K562 (cell line): ENCODE results near the gene RNF224. TPM values are rescaled to one million over a fixed set of nuclear protein-coding genes. Genes with fewer than 3 reads are reported as not detected.

Experiments
- CHD1 ChIP-seq: fragments of 200-600 bp; sonication (generic); IDR thresholded peaks from one replicate; pipeline ENCODE4 v1.6.1; 2012; ENCODE audit warnings: mild to moderate bottlenecking, moderate library complexity, low read length, inconsistent platforms
- E2F3 ChIP-seq: fragments of 250-450 bp; sonication (Bioruptor Pico); IDR thresholded peaks from 2 replicates; pipeline ENCODE4 v1.4.0; 2020; ENCODE audit warnings: mild to moderate bottlenecking
- FOXA3 ChIP-seq, 2 experiments: fragments of 450-650 bp in 1 of 2; sonication (generic) in 1 of 2; formaldehyde crosslinking; IDR thresholded peaks in 1 of 2; conservative IDR thresholded peaks in 1 of 2; 2 replicates each; pipeline versions ENCODE4 v1.4.0 to v1.8.0; 2020 to 2022; ENCODE audit warnings: mild to moderate bottlenecking in 2 of 2, missing genetic modification reagents in 1 of 2
- HDAC6 ChIP-seq: IDR thresholded peaks from 2 replicates; pipeline ENCODE4 v1.6.1; 2012; ENCODE audit warnings: low read depth, mild to moderate bottlenecking, control low read depth, inconsistent platforms, low read length, moderate library complexity
- HDAC8 ChIP-seq: fragments of 450-650 bp; IDR thresholded peaks from 2 replicates; pipeline ENCODE4 v1.6.1; 2016; ENCODE audit warnings: mild to moderate bottlenecking, missing genetic modification characterization, moderate library complexity, missing compliant biosample characterization
- KDM4B ChIP-seq, 2 experiments: fragments of 450-650 bp in 1 of 2; sonication (generic) in 1 of 2; IDR thresholded peaks; 2 replicates each; pipeline ENCODE4 v1.6.1; 2016 to 2017; ENCODE audit warnings: borderline replicate concordance in 2 of 2, antibody characterized with exemption in 1 of 2, low read depth in 1 of 2, mild to moderate bottlenecking in 1 of 2
- NFRKB ChIP-seq: fragments of 450-650 bp; IDR thresholded peaks from 2 replicates; pipeline ENCODE4 v1.6.1; 2016; ENCODE audit warnings: low read depth
- POU5F1 ChIP-seq: fragments of 150-350 bp; IDR thresholded peaks from 2 replicates; pipeline ENCODE4 v1.6.1; 2014; ENCODE audit warnings: borderline replicate concordance, low read length, low read depth, mild to moderate bottlenecking; ENCODE audit not compliant: partially characterized antibody
- SRF ChIP-seq, 2 experiments: fragments of 250-450, 450-650 bp in 1 of 2; sonication (Bioruptor Pico) in 1 of 2; sonication (generic) in 1 of 2; formaldehyde crosslinking; IDR thresholded peaks; 2 replicates each; pipeline versions ENCODE4 v1.5.0 to v1.5.1; 2020 to 2022; ENCODE audit warnings: mild to moderate bottlenecking in 1 of 2, missing genetic modification reagents in 1 of 2
- ZKSCAN1 ChIP-seq: fragments of 150-350 bp; IDR thresholded peaks from 2 replicates; pipeline ENCODE4 v1.6.1; 2016; ENCODE audit warnings: low read depth, low read length
- polyA plus RNA-seq, 8 experiments: library from polyadenylated mRNA; depleted of rRNA in 4 of 8; stranded (reverse) in 5 of 8; unstranded in 3 of 8; fragments of >200 nt; fragmentation: Nextera tagmentation in 2 of 8; fragmentation: Illumina TruSeq in 1 of 8; extraction: Ambion mirVana in 2 of 8; extraction: Trizol in 1 of 8; gene quantifications; 2 replicates each; pipeline versions ENCODE4 v1.2.1 to v1.2.3, GENCODE V29; 2011 to 2014; ENCODE audit warnings: inconsistent platforms in 1 of 8, missing spikeins in 1 of 8
- total RNA-seq, 7 experiments: library from RNA; depleted of rRNA in 6 of 7; stranded (reverse); fragments of >200 nt in 6 of 7; fragmentation: Illumina TruSeq in 2 of 7; extraction: Trizol in 2 of 7; gene quantifications; 2 replicates each; pipeline versions ENCODE4 v1.2.1 to v1.2.3, GENCODE V29; 2011 to 2021; ENCODE audit warnings: low replicate concordance in 1 of 7
- TF ChIP-seq, protein P1 (sequence below), 2 experiments: fragments of 450-650 bp; IDR thresholded peaks; 2 replicates each; pipeline ENCODE4 v1.6.1; 2016; ENCODE audit warnings: mild to moderate bottlenecking in 2 of 2, borderline replicate concordance in 1 of 2, low read depth in 1 of 2, moderate library complexity in 1 of 2
- TF ChIP-seq, protein P2 (sequence below): sonication (generic); formaldehyde crosslinking; IDR thresholded peaks from 2 replicates; pipeline ENCODE4 v1.8.1; 2023; ENCODE audit warnings: mild to moderate bottlenecking, missing genetic modification reagents

The RNF224 gene
- total and polyA plus RNA-seq, 9 of the 15 experiments (the other 6 are each of a cell fraction or from before 2014, with no cell fraction given), result not detected

DNA sequence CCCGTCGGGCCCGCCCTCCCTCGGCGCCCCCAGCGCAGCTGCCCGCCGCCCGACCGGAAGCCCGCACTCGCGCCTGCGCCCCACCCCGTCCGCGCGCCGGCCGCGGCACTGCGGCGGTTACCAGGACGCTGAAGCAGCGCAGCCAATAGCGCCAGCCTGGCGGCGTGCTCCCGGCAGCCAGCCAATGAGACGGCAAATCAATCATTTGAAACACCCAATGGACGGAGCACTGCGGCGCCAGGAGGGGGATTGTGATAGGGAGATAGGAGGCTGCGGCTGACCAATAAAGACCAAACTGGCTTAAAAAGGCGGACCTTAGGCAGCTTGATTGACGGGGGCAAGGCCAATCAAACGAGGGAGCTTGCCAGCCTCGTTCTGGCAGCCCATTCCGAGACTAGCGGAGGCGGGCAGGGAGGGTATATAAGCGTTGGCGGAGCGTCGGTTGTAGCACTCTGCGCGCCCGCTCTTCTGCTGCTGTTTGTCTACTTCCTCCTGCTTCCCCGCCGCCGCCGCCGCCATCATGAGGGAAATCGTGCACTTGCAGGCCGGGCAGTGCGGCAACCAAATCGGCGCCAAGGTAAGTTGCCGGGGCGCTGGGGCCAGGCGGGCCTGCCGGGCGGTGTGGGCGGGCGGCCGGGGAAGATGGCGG is 13.7 kb downstream of the RNF224 start, which contains the start of gene TUBB4B (continued):
- TF ChIP-seq, protein P1, sequence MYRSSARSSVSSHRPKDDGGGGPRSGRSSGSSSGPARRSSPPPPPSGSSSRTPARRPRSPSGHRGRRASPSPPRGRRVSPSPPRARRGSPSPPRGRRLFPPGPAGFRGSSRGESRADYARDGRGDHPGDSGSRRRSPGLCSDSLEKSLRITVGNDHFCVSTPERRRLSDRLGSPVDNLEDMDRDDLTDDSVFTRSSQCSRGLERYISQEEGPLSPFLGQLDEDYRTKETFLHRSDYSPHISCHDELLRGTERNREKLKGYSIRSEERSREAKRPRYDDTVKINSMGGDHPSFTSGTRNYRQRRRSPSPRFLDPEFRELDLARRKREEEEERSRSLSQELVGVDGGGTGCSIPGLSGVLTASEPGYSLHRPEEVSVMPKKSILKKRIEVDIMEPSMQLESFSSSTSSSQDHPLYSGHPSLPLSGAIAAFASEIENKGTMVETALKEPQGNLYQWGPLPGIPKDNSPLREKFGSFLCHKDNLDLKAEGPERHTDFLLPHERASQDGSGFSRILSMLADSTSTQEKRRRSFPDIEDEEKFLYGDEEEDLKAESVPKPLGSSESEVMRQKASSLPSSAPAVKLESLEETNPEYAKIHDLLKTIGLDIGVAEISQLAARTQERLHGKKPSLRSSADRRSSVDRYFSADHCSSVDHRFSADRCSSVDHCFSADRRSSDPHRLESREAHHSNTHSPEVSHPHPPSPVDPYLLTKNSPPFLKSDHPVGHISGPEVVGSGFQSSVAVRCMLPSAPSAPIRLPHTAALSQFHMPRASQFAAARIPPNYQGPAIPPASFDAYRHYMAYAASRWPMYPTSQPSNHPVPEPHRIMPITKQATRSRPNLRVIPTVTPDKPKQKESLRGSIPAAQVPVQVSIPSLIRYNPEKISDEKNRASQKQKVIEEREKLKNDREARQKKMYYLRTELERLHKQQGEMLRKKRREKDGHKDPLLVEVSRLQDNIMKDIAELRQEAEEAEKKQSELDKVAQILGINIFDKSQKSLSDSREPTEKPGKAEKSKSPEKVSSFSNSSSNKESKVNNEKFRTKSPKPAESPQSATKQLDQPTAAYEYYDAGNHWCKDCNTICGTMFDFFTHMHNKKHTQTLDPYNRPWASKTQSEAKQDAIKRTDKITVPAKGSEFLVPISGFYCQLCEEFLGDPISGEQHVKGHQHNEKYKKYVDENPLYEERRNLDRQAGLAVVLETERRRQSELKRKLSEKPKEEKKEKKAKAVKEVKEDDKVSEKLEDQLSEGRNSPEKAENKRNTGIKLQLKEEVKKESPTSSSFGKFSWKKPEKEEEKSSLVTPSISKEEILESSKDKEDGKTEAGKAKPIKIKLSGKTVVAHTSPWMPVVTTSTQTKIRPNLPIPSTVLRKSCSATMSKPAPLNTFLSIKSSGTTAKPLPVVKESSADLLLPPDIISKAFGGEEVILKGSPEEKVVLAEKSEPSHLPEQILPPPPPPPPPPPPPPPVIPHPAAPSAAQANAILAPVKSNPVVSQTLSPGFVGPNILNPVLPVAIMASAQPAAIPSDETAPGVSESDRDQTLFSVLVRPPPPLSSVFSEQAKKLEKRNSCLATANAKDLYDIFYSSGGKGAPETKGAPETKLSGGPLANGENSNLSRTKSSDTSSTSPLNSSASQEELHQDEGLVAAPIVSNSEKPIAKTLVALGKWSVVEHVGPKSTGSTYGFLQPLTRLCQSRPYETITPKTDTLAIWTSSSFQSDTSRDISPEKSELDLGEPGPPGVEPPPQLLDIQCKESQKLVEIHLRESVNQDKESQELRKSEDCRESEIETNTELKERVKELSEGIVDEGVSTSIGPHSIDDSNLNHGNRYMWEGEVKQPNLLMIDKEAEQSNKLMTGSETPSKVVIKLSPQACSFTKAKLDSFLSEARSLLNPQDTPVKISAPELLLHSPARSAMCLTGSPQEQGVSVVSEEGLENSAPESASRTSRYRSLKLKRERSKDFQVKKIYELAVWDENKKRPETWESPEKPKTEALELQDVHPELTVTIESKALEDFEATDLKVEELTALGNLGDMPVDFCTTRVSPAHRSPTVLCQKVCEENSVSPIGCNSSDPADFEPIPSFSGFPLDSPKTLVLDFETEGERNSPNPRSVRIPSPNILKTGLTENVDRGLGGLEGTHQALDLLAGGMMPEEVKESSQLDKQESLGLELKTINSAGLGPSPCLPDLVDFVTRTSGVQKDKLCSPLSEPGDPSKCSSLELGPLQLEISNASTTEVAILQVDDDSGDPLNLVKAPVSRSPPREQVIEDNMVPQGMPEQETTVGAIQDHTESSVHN (IDR thresholded peaks at IDR 0.05; ENCODE audit: borderline replicate concordance in 1 of 2, low read depth in 1 of 2), result no peak
- TF ChIP-seq CHD1 (peak; percentile 89), KDM4B (IDR thresholded peaks at IDR 0.05; ENCODE audit: borderline replicate concordance in 2 of 2, low read depth in 1 of 2) (no peak; a peak in 1 of 4 replicates), HDAC8 (tag) (peak; percentile 18; the same call in 1 of the 2 replicates), FOXA3 (CRISPR knock-in tag; conservative IDR thresholded peaks at IDR 0.05 in 1 of 2, IDR thresholded peaks at IDR 0.05 in 1 of 2) (peak in 1 of 2 experiments; percentile 34; a peak in 1 of 4 replicates), NFRKB (peak; percentile 39; the same call in 1 of the 2 replicates), HDAC6 (no peak), SRF (CRISPR knock-in tag; IDR thresholded peaks at IDR 0.05) (peak; percentile 25 to 64; a peak in 1 of 4 replicates), ZKSCAN1 (peak; percentile 30), POU5F1 (no peak), E2F3 (peak; percentile 59; the same call in 1 of the 2 replicates)
- TF ChIP-seq, protein P2, sequence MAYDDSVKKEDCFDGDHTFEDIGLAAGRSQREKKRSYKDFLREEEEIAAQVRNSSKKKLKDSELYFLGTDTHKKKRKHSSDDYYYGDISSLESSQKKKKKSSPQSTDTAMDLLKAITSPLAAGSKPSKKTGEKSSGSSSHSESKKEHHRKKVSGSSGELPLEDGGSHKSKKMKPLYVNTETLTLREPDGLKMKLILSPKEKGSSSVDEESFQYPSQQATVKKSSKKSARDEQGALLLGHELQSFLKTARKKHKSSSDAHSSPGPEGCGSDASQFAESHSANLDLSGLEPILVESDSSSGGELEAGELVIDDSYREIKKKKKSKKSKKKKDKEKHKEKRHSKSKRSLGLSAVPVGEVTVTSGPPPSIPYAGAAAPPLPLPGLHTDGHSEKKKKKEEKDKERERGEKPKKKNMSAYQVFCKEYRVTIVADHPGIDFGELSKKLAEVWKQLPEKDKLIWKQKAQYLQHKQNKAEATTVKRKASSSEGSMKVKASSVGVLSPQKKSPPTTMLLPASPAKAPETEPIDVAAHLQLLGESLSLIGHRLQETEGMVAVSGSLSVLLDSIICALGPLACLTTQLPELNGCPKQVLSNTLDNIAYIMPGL (CRISPR knock-in tag), result 0 out of 2 replicates have a peak, but pooled peaks have one; percentile 38
